GM23338 (cell line): ENCODE data around the gene RAB3A. TPM values are rescaled to one million over a fixed set of nuclear protein-coding genes. Genes with fewer than 3 reads are reported as not detected.

Experiments used
- ATAC-seq: fragments of 200-7000 bp; cut with Tn5 transposase; 3 replicates; pipeline ENCODE4 v1.9.1; 2020
- DNase-seq: peaks from one replicate; pipeline ENCODE4 v3.0.0-alpha.2; 2015; ENCODE audit warnings: low spot score
- H2AFZ ChIP-seq: fragments of 200-600 bp; sonication (generic); 2 replicates; pipeline ENCODE4 v1.8.0; 2016; ENCODE audit warnings: antibody characterized with exemption, mild to moderate bottlenecking, moderate library complexity
- H3F3A ChIP-seq: fragments of 200-600 bp; sonication (generic); replicated peaks from 2 replicates; pipeline ENCODE4 v1.8.0; 2017; ENCODE audit warnings: antibody characterized with exemption, mixed run types, low read depth
- H3K27ac ChIP-seq: fragments of 200-600 bp; sonication (generic); 2 replicates; pipeline ENCODE4 v1.6.1; 2016; ENCODE audit warnings: low read depth
- H3K27me3 ChIP-seq: fragments of 200-600 bp; sonication (generic); 2 replicates; pipeline ENCODE4 v1.8.0; 2016; ENCODE audit warnings: mild to moderate bottlenecking, mixed run types, moderate library complexity; ENCODE audit not compliant: insufficient read depth
- H3K36me3 ChIP-seq: fragments of 200-600 bp; sonication (generic); 2 replicates; pipeline ENCODE4 v1.8.0; 2016; ENCODE audit warnings: mild to moderate bottlenecking; ENCODE audit not compliant: insufficient read depth
- H3K4me1 ChIP-seq: fragments of 200-600 bp; sonication (generic); 2 replicates; pipeline ENCODE4 v1.8.0; 2016; ENCODE audit warnings: mild to moderate bottlenecking, moderate library complexity; ENCODE audit not compliant: insufficient read depth
- H3K4me2 ChIP-seq: fragments of 200-600 bp; sonication (generic); 2 replicates; pipeline ENCODE4 v1.7.1; 2017; ENCODE audit warnings: mixed run types
- H3K4me3 ChIP-seq: fragments of 200-600 bp; sonication (generic); 2 replicates; pipeline ENCODE4 v1.6.1; 2016; ENCODE audit warnings: mixed run types
- H3K79me2 ChIP-seq: fragments of 200-600 bp; sonication (generic); replicated peaks from 2 replicates; pipeline ENCODE4 v1.8.0; 2017; ENCODE audit warnings: mild to moderate bottlenecking; ENCODE audit not compliant: insufficient read depth
- H3K9me2 ChIP-seq: fragments of 200-600 bp; sonication (generic); 2 replicates; pipeline ENCODE4 v1.8.0; 2017; ENCODE audit not compliant: insufficient read depth
- H4K20me1 ChIP-seq: fragments of 200-600 bp; sonication (generic); replicated peaks from 2 replicates; pipeline ENCODE4 v1.8.0; 2017; ENCODE audit warnings: mild to moderate bottlenecking; ENCODE audit not compliant: insufficient read depth
- H3K27ac Mint-ChIP-seq: 2 replicates; pipeline ENCODE4 v1.8.0; 2020; ENCODE audit warnings: inconsistent platforms, mild to moderate bottlenecking, moderate library complexity, mixed read lengths
- H3K27me3 Mint-ChIP-seq: 3 replicates; pipeline ENCODE4 v1.8.0; 2022; ENCODE audit warnings: low read depth, mild to moderate bottlenecking, moderate library complexity, mixed read lengths, inconsistent platforms; ENCODE audit not compliant: insufficient read depth, poor library complexity
- H3K36me3 Mint-ChIP-seq: 3 replicates; pipeline ENCODE4 v1.8.0; 2021; ENCODE audit warnings: low read depth, mild to moderate bottlenecking, inconsistent platforms, moderate library complexity, mixed read lengths
- H3K4me1 Mint-ChIP-seq: 3 replicates; pipeline ENCODE4 v1.8.0; 2020; ENCODE audit warnings: mild to moderate bottlenecking, inconsistent platforms, mixed read lengths
- H3K4me3 Mint-ChIP-seq: 3 replicates; pipeline ENCODE4 v1.8.0; 2021; ENCODE audit warnings: moderate library complexity, mild to moderate bottlenecking, inconsistent platforms, mixed read lengths
- H3K9me3 Mint-ChIP-seq: 3 replicates; pipeline ENCODE4 v1.8.0; 2020; ENCODE audit warnings: moderate library complexity, mild to moderate bottlenecking, inconsistent platforms, mixed read lengths
- NANOG ChIP-seq: IDR thresholded peaks from 2 replicates; pipeline ENCODE4 v1.6.1; 2016; ENCODE audit warnings: antibody characterized with exemption, borderline replicate concordance
- STAT1 ChIP-seq: IDR thresholded peaks from one replicate; pipeline ENCODE4 v1.6.1; 2016; ENCODE audit warnings: antibody characterized with exemption; ENCODE audit not compliant: unreplicated experiment
- ZNF114 ChIP-seq: fragments of 250-450 bp; sonication (Bioruptor Pico); IDR thresholded peaks from 2 replicates; pipeline ENCODE4 v1.5.0; 2020; ENCODE audit warnings: mild to moderate bottlenecking, moderate library complexity
- ZNF331 ChIP-seq: fragments of 250-450 bp; sonication (Bioruptor Pico); IDR thresholded peaks from 2 replicates; pipeline ENCODE4 v1.5.0; 2020; ENCODE audit warnings: low read depth, mild to moderate bottlenecking, moderate library complexity
- polyA plus RNA-seq: library from polyadenylated mRNA; unstranded; fragments of >200 nt; fragmentation: Nextera tagmentation; extraction: Ambion mirVana; gene quantifications from 2 replicates; pipeline ENCODE4 v1.2.1, GENCODE V29; 2016
- total RNA-seq: library from RNA; depleted of rRNA; stranded (reverse); fragments of >200 nt; shearing (Covaris generic); gene quantifications from 2 replicates; pipeline ENCODE4 v1.2.3, GENCODE V29; 2014
- TF ChIP-seq, protein P1 (sequence below): fragments of 250-450 bp; sonication (Bioruptor Pico); IDR thresholded peaks from 2 replicates; pipeline ENCODE4 v1.5.0; 2020; ENCODE audit warnings: mild to moderate bottlenecking, moderate library complexity
- TF ChIP-seq, protein P2 (sequence below): IDR thresholded peaks from 2 replicates; pipeline ENCODE4 v1.6.1; 2016; ENCODE audit warnings: antibody characterized with exemption
- TF ChIP-seq, protein P3 (sequence below): IDR thresholded peaks from one replicate; pipeline ENCODE4 v1.6.1; 2018; ENCODE audit warnings: antibody characterized with exemption; ENCODE audit not compliant: unreplicated experiment

Gene RAB3A
- total and polyA plus RNA-seq, 2 experiments from 2014 or later, result 9.7 to 20.3 TPM

DNA sequence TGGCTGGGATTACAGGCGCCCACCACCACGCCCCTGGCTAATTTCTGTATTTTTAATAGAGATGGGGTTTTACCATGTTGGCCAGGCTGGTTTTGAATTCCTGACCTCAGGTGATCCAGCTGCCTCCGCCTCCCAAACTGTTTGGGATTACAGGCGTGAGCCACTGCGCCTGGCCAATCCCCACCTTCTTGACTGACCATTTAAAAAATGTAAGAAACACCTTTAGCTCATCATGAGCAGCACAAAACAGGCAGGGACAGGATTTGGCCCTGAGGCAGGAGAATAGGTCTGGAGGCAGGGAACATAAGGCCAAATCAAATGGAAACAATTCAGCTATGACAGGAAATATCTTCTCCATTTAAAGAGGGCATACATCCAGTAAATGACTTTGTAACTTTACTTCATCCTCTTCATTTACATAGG lies 12.2 kb downstream of the RAB3A start (continued):
- TF ChIP-seq, protein P1, sequence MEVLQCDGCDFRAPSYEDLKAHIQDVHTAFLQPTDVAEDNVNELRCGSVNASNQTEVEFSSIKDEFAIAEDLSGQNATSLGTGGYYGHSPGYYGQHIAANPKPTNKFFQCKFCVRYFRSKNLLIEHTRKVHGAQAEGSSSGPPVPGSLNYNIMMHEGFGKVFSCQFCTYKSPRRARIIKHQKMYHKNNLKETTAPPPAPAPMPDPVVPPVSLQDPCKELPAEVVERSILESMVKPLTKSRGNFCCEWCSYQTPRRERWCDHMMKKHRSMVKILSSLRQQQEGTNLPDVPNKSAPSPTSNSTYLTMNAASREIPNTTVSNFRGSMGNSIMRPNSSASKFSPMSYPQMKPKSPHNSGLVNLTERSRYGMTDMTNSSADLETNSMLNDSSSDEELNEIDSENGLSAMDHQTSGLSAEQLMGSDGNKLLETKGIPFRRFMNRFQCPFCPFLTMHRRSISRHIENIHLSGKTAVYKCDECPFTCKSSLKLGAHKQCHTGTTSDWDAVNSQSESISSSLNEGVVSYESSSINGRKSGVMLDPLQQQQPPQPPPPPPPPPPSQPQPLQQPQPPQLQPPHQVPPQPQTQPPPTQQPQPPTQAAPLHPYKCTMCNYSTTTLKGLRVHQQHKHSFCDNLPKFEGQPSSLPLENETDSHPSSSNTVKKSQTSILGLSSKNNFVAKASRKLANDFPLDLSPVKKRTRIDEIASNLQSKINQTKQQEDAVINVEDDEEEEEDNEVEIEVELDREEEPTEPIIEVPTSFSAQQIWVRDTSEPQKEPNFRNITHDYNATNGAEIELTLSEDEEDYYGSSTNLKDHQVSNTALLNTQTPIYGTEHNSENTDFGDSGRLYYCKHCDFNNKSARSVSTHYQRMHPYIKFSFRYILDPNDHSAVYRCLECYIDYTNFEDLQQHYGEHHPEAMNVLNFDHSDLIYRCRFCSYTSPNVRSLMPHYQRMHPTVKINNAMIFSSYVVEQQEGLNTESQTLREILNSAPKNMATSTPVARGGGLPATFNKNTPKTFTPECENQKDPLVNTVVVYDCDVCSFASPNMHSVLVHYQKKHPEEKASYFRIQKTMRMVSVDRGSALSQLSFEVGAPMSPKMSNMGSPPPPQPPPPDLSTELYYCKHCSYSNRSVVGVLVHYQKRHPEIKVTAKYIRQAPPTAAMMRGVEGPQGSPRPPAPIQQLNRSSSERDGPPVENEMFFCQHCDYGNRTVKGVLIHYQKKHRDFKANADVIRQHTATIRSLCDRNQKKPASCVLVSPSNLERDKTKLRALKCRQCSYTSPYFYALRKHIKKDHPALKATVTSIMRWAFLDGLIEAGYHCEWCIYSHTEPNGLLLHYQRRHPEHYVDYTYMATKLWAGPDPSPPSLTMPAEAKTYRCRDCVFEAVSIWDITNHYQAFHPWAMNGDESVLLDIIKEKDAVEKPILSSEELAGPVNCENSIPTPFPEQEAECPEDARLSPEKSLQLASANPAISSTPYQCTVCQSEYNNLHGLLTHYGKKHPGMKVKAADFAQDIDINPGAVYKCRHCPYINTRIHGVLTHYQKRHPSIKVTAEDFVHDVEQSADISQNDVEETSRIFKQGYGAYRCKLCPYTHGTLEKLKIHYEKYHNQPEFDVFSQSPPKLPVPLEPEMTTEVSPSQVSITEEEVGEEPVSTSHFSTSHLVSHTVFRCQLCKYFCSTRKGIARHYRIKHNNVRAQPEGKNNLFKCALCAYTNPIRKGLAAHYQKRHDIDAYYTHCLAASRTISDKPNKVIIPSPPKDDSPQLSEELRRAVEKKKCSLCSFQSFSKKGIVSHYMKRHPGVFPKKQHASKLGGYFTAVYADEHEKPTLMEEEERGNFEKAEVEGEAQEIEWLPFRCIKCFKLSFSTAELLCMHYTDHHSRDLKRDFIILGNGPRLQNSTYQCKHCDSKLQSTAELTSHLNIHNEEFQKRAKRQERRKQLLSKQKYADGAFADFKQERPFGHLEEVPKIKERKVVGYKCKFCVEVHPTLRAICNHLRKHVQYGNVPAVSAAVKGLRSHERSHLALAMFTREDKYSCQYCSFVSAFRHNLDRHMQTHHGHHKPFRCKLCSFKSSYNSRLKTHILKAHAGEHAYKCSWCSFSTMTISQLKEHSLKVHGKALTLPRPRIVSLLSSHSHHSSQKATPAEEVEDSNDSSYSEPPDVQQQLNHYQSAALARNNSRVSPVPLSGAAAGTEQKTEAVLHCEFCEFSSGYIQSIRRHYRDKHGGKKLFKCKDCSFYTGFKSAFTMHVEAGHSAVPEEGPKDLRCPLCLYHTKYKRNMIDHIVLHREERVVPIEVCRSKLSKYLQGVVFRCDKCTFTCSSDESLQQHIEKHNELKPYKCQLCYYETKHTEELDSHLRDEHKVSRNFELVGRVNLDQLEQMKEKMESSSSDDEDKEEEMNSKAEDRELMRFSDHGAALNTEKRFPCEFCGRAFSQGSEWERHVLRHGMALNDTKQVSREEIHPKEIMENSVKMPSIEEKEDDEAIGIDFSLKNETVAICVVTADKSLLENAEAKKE (CRISPR knock-in tag), result no peak
- TF ChIP-seq, protein P2, sequence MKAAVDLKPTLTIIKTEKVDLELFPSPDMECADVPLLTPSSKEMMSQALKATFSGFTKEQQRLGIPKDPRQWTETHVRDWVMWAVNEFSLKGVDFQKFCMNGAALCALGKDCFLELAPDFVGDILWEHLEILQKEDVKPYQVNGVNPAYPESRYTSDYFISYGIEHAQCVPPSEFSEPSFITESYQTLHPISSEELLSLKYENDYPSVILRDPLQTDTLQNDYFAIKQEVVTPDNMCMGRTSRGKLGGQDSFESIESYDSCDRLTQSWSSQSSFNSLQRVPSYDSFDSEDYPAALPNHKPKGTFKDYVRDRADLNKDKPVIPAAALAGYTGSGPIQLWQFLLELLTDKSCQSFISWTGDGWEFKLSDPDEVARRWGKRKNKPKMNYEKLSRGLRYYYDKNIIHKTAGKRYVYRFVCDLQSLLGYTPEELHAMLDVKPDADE, result no peak

DNA sequence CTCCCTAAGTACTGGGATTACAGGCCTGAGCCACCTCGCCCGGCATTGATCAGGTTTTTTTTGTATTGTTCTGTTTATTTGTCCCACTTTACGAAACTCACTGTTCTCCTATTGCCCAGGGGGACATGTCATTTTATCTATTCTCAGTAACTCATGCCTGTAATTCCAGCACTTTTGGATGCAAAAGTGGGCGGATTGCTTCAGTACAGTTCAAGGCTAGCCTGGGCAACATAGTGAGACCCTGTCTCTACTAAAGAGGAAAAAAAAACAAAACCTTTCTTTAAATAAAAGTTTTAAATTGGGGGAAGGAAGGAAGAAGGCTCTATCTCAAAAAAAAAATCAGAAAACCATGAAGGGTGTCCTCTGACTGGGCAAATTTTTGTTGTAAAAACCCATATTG lies 13.6 kb downstream of the RAB3A start:
- H3K4me3 ChIP-seq, result no peak overlapping the region
- no peak overlapping the region for H3K27ac ChIP-seq
- Mint-ChIP-seq H3K36me3 (peaks cover 4% of the 10 kb centered on the region; the same call in 2 of the 3 replicates), H3K9me3 (peaks cover 4% of the 10 kb centered on the region; the same call in 1 of the 3 replicates), H3K4me3 (no peak overlapping the region), H3K4me1 (peaks cover 21% of the 10 kb centered on the region; the same call in 2 of the 3 replicates), H3K27ac (no peak overlapping the region), H3K27me3 (peaks cover 18% of the 10 kb centered on the region)
- no peaks in the 10 kb centered on the region for H3K27me3 ChIP-seq
- H4K20me1 ChIP-seq, result peaks cover 14% of the 10 kb centered on the region
- H3F3A ChIP-seq, result peaks cover 26% of the 10 kb centered on the region; the same call in 1 of the 2 replicates
- no peak overlapping the region for H3K4me2 ChIP-seq
- H3K4me1 ChIP-seq, result peaks cover 11% of the 10 kb centered on the region; the same call in 1 of the 2 replicates
- H2AFZ ChIP-seq, result peak overlapping the region; percentile 69; the same call in 1 of the 2 replicates
- peaks cover 6% of the 10 kb centered on the region for H3K79me2 ChIP-seq
- DNase-seq, result no peak
- H3K9me2 ChIP-seq, result no peaks in the 10 kb centered on the region
- H3K36me3 ChIP-seq, result no peaks in the 10 kb centered on the region
- no peak for ATAC-seq
- TF ChIP-seq, protein P2, result no peak
- TF ChIP-seq ZNF114 (CRISPR knock-in tag) (no peak), STAT1 (no peak), ZNF331 (CRISPR knock-in tag) (no peak), NANOG (no peak)
- TF ChIP-seq, protein P3, sequence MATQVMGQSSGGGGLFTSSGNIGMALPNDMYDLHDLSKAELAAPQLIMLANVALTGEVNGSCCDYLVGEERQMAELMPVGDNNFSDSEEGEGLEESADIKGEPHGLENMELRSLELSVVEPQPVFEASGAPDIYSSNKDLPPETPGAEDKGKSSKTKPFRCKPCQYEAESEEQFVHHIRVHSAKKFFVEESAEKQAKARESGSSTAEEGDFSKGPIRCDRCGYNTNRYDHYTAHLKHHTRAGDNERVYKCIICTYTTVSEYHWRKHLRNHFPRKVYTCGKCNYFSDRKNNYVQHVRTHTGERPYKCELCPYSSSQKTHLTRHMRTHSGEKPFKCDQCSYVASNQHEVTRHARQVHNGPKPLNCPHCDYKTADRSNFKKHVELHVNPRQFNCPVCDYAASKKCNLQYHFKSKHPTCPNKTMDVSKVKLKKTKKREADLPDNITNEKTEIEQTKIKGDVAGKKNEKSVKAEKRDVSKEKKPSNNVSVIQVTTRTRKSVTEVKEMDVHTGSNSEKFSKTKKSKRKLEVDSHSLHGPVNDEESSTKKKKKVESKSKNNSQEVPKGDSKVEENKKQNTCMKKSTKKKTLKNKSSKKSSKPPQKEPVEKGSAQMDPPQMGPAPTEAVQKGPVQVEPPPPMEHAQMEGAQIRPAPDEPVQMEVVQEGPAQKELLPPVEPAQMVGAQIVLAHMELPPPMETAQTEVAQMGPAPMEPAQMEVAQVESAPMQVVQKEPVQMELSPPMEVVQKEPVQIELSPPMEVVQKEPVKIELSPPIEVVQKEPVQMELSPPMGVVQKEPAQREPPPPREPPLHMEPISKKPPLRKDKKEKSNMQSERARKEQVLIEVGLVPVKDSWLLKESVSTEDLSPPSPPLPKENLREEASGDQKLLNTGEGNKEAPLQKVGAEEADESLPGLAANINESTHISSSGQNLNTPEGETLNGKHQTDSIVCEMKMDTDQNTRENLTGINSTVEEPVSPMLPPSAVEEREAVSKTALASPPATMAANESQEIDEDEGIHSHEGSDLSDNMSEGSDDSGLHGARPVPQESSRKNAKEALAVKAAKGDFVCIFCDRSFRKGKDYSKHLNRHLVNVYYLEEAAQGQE, result no peak
